BJ (cell line): ENCODE data around the gene RESP18. TPM values are rescaled to one million over a fixed set of nuclear protein-coding genes. Genes with fewer than 3 reads are reported as not detected.

ENCODE experiments used
- CTCF ChIA-PET: fragments of 350-600 bp; formaldehyde crosslinking; extraction: SDS; loops from one replicate; lab custom pipeline; 2021; ENCODE audit warnings: antibody characterized with exemption, inconsistent platforms; lab: Yijun Ruan, JAX
- POLR2A ChIA-PET: fragments of 300-600 bp; sonication (Branson Sonifier 250); formaldehyde crosslinking; extraction: SDS; loops from one replicate; lab custom pipeline; 2021; ENCODE audit warnings: antibody characterized with exemption; lab: Charles Lee
- DNase-seq: peaks from one replicate; pipeline ENCODE4 v3.0.0-alpha.2; 2011; ENCODE audit warnings: low read depth
- H3K27me3 ChIP-seq: 2 replicates; pipeline ENCODE4 v1.6.0; 2011; ENCODE audit warnings: low read length; ENCODE audit not compliant: control insufficient read depth, insufficient read depth
- H3K36me3 ChIP-seq: 2 replicates; pipeline ENCODE4 v1.5.1; 2011; ENCODE audit warnings: low read length; ENCODE audit not compliant: control insufficient read depth, insufficient read depth
- H3K4me3 ChIP-seq: 2 replicates; pipeline ENCODE4 v1.5.1; 2011; ENCODE audit warnings: low read depth, mild to moderate bottlenecking, control low read depth, low read length
- CTCF ChIP-seq: IDR thresholded peaks from 2 replicates; pipeline ENCODE4 v1.5.1; 2011; ENCODE audit warnings: low read depth, mild to moderate bottlenecking, control low read depth, inconsistent platforms, low read length, moderate library complexity; ENCODE audit not compliant: insufficient read depth
- polyA plus RNA-seq: library from polyadenylated mRNA; depleted of rRNA; stranded (reverse); fragments of >200 nt; gene quantifications from 2 replicates; pipeline ENCODE4 v1.2.3, GENCODE V29; 2011

Gene RESP18
- polyA plus RNA-seq, 1 experiment, result not detected

- ChIA-PET CTCF (interaction anchor here (0.6 to 20.7 kb wide), 15 partner anchors 13 to 235 kb away, joined by 3 to 403 read pairs (median 14); partner anchors contain the start of genes CNPPD1, DNAJB2, DNPEP and GLB1L), POLR2A (no interaction called here)
- no peaks in the 10 kb centered on the region for H3K36me3 ChIP-seq
- no peak overlapping the region for H3K4me3 ChIP-seq
- no peaks in the 10 kb centered on the region for H3K27me3 ChIP-seq
- no peak for DNase-seq
- no peak for TF ChIP-seq CTCF
Measured at GRCh38 chr2:219293736-219294231, 38.8 kb downstream of the RESP18 start.

GRCh38 chr2:219292616-219293015 is 39.9 kb downstream of the RESP18 start:
- no peaks in the 10 kb centered on the region for H3K27me3 ChIP-seq
- TF ChIP-seq CTCF, result no peak
- no peaks in the 10 kb centered on the region for H3K36me3 ChIP-seq
- ChIA-PET CTCF (interaction anchor here (1.6 to 20.7 kb wide), 5 partner anchors 12 to 134 kb away, joined by 4 to 403 read pairs (median 90); partner anchors contain the start of genes CNPPD1, DNAJB2, GLB1L and NHEJ1), POLR2A (no interaction called here)
- DNase-seq, result no peak
- H3K4me3 ChIP-seq, result no peak overlapping the region

GRCh38 chr2:219291910-219292490 is 40.5 kb downstream of the RESP18 start:
- Histone ChIP-seq H3K36me3 (no peaks in the 10 kb centered on the region), H3K27me3 (no peaks in the 10 kb centered on the region), H3K4me3 (no peak overlapping the region)
- DNase-seq, result no peak
- ChIA-PET CTCF (interaction anchor here (0.6 to 20.7 kb wide), 6 partner anchors 11 to 262 kb away, joined by 3 to 403 read pairs (median 47); partner anchors contain the start of genes CNPPD1, DNAJB2, NHEJ1 and SLC23A3), POLR2A (no interaction called here)
- TF ChIP-seq CTCF, result no peak

GRCh38 chr2:219291394-219291793 is 41.1 kb downstream of the RESP18 start:
- no peak for DNase-seq
- 0 out of 2 replicates have a peak, but pooled peaks cover 2% of the 10 kb centered on the region for H3K36me3 ChIP-seq
- ChIA-PET POLR2A (no interaction called here), CTCF (interaction anchor here (1.4 to 20.7 kb wide), 4 partner anchors 11 to 133 kb away, joined by 3 to 403 read pairs (median 98); partner anchors contain the start of genes CNPPD1, DNAJB2, NHEJ1 and SLC23A3)
- H3K4me3 ChIP-seq, result no peak overlapping the region
- no peak for TF ChIP-seq CTCF
- no peaks in the 10 kb centered on the region for H3K27me3 ChIP-seq

GRCh38 chr2:219290381-219291171 is 42.0 kb downstream of the RESP18 start:
- TF ChIP-seq CTCF, result no peak
- CTCF ChIA-PET, result interaction anchor here (0.6 to 20.7 kb wide), 7 partner anchors 5 to 301 kb away, joined by 3 to 403 read pairs (median 90); partner anchors contain the start of genes CNPPD1, DNAJB2, NHEJ1 and SLC23A3
- H3K36me3 ChIP-seq, result 0 out of 2 replicates have a peak, but pooled peaks cover 2% of the 10 kb centered on the region
- POLR2A ChIA-PET, result no interaction called here
- H3K27me3 ChIP-seq, result no peaks in the 10 kb centered on the region
- no peak for DNase-seq
- H3K4me3 ChIP-seq, result no peak overlapping the region
